Neural cell (in vitro differentiated cells): ENCODE data around the gene FYB1. TPM values are rescaled to one million over a fixed set of nuclear protein-coding genes. Genes with fewer than 3 reads are reported as not detected.

ENCODE experiments used
- H2AFZ ChIP-seq: fragments of 200-600, 300-800 bp; sonication (generic), shearing (Covaris generic); 2 replicates; pipeline ENCODE4 v1.6.0; 2014; ENCODE audit warnings: low read depth, mild to moderate bottlenecking, antibody characterized with exemption, low read length, moderate library complexity
- H3F3A ChIP-seq: fragments of 200-600 bp; shearing (Covaris generic); 2 replicates; pipeline ENCODE4 v1.6.1; 2016; ENCODE audit warnings: mild to moderate bottlenecking, moderate library complexity, mixed read lengths, antibody characterized with exemption, low read length; ENCODE audit not compliant: insufficient read depth, poor library complexity, severe bottlenecking
- H3K27ac ChIP-seq: fragments of 200-600, 300-800 bp; sonication (generic), shearing (Covaris generic); 2 replicates; pipeline ENCODE4 v1.5.1; 2014; ENCODE audit warnings: mild to moderate bottlenecking, low read length, moderate library complexity
- H3K27me3 ChIP-seq: fragments of 300-800, 200-600 bp; sonication (generic), shearing (Covaris generic); 2 replicates; pipeline ENCODE4 v1.6.0; 2014; ENCODE audit warnings: mild to moderate bottlenecking, low read depth, low read length, moderate library complexity; ENCODE audit not compliant: insufficient read depth
- H3K36me3 ChIP-seq: fragments of 300-800, 200-600 bp; sonication (generic), shearing (Covaris generic); 2 replicates; pipeline ENCODE4 v1.5.1; 2014; ENCODE audit warnings: mild to moderate bottlenecking, antibody characterized with exemption, low read length, moderate library complexity; ENCODE audit not compliant: insufficient read depth
- H3K4me2 ChIP-seq: fragments of 300-800, 200-600 bp; sonication (generic), shearing (Covaris generic); 2 replicates; pipeline ENCODE4 v1.6.0; 2014; ENCODE audit warnings: mild to moderate bottlenecking, low read length
- H3K4me3 ChIP-seq: fragments of 300-800, 200-600 bp; sonication (generic), shearing (Covaris generic); 2 replicates; pipeline ENCODE4 v1.5.1; 2014; ENCODE audit warnings: mild to moderate bottlenecking, low read length, moderate library complexity
- H3K79me2 ChIP-seq: fragments of 200-600 bp; shearing (Covaris generic); replicated peaks from 2 replicates; pipeline ENCODE4 v1.6.0; 2014; ENCODE audit warnings: mild to moderate bottlenecking, low read length, moderate library complexity; ENCODE audit not compliant: insufficient read depth
- H3K9ac ChIP-seq: fragments of 300-800, 200-600 bp; sonication (generic), shearing (Covaris generic); 2 replicates; pipeline ENCODE4 v1.6.1; 2016; ENCODE audit warnings: mild to moderate bottlenecking, low read length, mixed read lengths
- H3K9me2 ChIP-seq: fragments of 200-600 bp; shearing (Covaris generic); 2 replicates; pipeline ENCODE4 v1.6.1; 2016; ENCODE audit warnings: mild to moderate bottlenecking, low read length, mixed read lengths; ENCODE audit not compliant: insufficient read depth
- H3K9me3 ChIP-seq: fragments of 200-600, 300-800 bp; sonication (generic), shearing (Covaris generic); 2 replicates; pipeline ENCODE4 v1.6.1; 2016; ENCODE audit warnings: mild to moderate bottlenecking, mixed run types, low read length, moderate library complexity, mixed read lengths
- H4K20me1 ChIP-seq: fragments of 200-600 bp; shearing (Covaris generic); 2 replicates; pipeline ENCODE4 v1.6.1; 2016; ENCODE audit warnings: mild to moderate bottlenecking, mixed run types; ENCODE audit not compliant: insufficient read depth
- EP300 ChIP-seq: fragments of 450-650 bp; conservative IDR thresholded peaks from 2 replicates; pipeline ENCODE4 v1.6.1; 2014; ENCODE audit warnings: antibody characterized with exemption, mild to moderate bottlenecking, moderate library complexity; ENCODE audit not compliant: poor library complexity, severe bottlenecking
- EZH2 ChIP-seq: fragments of 200-600, 300-800 bp; shearing (Covaris generic), sonication (generic); IDR thresholded peaks from 2 replicates; pipeline ENCODE4 v1.6.1; 2014; ENCODE audit warnings: antibody characterized with exemption, low read length, borderline replicate concordance, mild to moderate bottlenecking; ENCODE audit not compliant: insufficient read depth, poor library complexity, severe bottlenecking
- MXI1 ChIP-seq: fragments of 450-650 bp; conservative IDR thresholded peaks from 2 replicates; pipeline ENCODE4 v1.6.1; 2014; ENCODE audit warnings: antibody characterized with exemption, mild to moderate bottlenecking; ENCODE audit not compliant: poor library complexity, severe bottlenecking
- POLR2AphosphoS5 ChIP-seq: IDR thresholded peaks from 2 replicates; pipeline ENCODE4 v1.6.1; 2012
- RAD21 ChIP-seq: fragments of 450-650 bp; conservative IDR thresholded peaks from 2 replicates; pipeline ENCODE4 v1.6.1; 2014; ENCODE audit warnings: antibody characterized with exemption, mild to moderate bottlenecking, moderate library complexity
- SMC3 ChIP-seq: fragments of 450-650 bp; conservative IDR thresholded peaks from 2 replicates; pipeline ENCODE4 v1.6.1; 2014; ENCODE audit warnings: antibody characterized with exemption, mild to moderate bottlenecking, moderate library complexity; ENCODE audit not compliant: poor library complexity
- TAF1 ChIP-seq: IDR thresholded peaks from 2 replicates; pipeline ENCODE4 v1.6.1; 2012; ENCODE audit warnings: low read depth
- polyA plus RNA-seq: library from polyadenylated mRNA; depleted of rRNA; stranded (reverse); fragments of >200 nt; gene quantifications from 2 replicates; pipeline ENCODE4 v1.2.3, GENCODE V29; 2014
- TF ChIP-seq, protein P1 (sequence below): IDR thresholded peaks from 2 replicates; pipeline ENCODE4 v1.6.1; 2012; ENCODE audit warnings: borderline replicate concordance
- TF ChIP-seq, protein P2 (sequence below): fragments of 450-650 bp; IDR thresholded peaks from 2 replicates; pipeline ENCODE4 v1.5.1; 2014; ENCODE audit warnings: antibody characterized with exemption, mild to moderate bottlenecking, moderate library complexity; ENCODE audit not compliant: poor library complexity, severe bottlenecking

Gene FYB1
- polyA plus RNA-seq, 1 donor from 2014 or later = not detected

DNA sequence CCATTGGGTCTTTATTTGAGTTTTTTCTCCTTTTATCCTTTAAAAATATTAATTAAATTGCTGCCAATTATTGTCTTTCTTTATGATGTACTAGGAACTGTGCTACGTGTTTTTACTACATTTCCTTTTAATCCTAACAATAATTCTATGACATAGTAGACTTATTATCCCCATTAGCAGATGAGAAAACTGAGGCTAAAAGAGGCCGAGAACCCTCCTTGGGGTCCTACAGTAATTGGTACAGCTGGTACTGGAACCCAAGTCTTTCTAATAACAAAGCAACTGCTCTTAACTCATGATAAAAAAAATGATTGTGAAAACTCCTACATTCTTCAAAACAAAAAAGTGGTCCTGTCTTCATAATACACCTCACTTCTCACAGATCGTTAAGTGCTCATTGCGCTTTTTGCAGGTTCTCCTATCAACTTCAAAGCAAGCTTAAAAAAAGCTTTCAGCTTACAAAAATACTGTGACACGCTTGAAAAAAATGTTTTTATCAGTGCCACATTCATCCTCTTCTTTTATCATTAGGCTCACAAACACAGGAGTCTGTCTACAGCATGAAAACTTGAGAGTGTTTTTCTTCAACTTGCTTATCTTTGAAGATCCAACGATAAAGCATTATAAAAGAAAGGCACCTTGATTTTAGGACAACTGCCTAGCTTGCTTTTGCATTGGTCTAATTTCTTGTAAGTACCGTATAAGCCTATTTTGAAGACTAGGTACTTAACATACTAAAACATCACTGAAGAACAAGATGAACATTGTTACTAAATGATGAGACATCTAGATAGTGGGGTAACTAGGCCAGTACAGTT is 32.4 kb downstream of the FYB1 start:
- TF ChIP-seq SMC3 (no peak), EZH2 (no peak), EP300 (no peak), TAF1 (no peak)
- TF ChIP-seq, protein P1, sequence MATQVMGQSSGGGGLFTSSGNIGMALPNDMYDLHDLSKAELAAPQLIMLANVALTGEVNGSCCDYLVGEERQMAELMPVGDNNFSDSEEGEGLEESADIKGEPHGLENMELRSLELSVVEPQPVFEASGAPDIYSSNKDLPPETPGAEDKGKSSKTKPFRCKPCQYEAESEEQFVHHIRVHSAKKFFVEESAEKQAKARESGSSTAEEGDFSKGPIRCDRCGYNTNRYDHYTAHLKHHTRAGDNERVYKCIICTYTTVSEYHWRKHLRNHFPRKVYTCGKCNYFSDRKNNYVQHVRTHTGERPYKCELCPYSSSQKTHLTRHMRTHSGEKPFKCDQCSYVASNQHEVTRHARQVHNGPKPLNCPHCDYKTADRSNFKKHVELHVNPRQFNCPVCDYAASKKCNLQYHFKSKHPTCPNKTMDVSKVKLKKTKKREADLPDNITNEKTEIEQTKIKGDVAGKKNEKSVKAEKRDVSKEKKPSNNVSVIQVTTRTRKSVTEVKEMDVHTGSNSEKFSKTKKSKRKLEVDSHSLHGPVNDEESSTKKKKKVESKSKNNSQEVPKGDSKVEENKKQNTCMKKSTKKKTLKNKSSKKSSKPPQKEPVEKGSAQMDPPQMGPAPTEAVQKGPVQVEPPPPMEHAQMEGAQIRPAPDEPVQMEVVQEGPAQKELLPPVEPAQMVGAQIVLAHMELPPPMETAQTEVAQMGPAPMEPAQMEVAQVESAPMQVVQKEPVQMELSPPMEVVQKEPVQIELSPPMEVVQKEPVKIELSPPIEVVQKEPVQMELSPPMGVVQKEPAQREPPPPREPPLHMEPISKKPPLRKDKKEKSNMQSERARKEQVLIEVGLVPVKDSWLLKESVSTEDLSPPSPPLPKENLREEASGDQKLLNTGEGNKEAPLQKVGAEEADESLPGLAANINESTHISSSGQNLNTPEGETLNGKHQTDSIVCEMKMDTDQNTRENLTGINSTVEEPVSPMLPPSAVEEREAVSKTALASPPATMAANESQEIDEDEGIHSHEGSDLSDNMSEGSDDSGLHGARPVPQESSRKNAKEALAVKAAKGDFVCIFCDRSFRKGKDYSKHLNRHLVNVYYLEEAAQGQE = no peak
- Histone ChIP-seq H3K9me3 (no peaks in the 10 kb centered on the region), H3K4me2 (no peak overlapping the region), H3K79me2 (no peaks in the 10 kb centered on the region), H3F3A (no peaks in the 10 kb centered on the region), H3K9me2 (no peaks in the 10 kb centered on the region), H3K27ac (no peak overlapping the region), H4K20me1 (no peaks in the 10 kb centered on the region), H3K27me3 (no peaks in the 10 kb centered on the region), H3K36me3 (no peaks in the 10 kb centered on the region), H2AFZ (no peak overlapping the region), H3K9ac (no peak overlapping the region), H3K4me3 (no peak overlapping the region)

DNA sequence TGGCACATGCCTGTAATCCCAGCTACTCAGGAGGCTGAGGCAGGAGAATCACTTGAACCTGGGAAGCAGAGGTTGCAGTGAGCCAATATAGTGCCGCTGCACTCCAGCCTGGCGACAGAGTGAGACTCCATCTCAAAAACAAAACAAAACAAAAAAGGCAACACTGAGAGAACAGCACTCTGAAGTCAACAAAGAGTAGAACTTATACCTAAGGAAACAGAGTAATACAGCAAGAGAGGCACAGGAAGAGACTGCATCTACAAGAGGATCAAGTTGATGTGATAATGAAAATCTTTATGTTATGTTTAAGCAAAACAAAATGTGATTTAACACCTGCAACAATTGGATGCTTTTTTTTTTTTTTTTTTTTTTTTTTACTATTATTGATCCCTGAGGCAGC is 33.1 kb downstream of the FYB1 start:
- Histone ChIP-seq H3K27ac (no peak overlapping the region), H3F3A (no peaks in the 10 kb centered on the region), H3K4me2 (no peak overlapping the region), H3K4me3 (no peak overlapping the region), H3K27me3 (no peaks in the 10 kb centered on the region), H3K9me3 (no peaks in the 10 kb centered on the region), H3K9ac (no peak overlapping the region), H4K20me1 (no peaks in the 10 kb centered on the region), H3K9me2 (no peaks in the 10 kb centered on the region), H2AFZ (no peak overlapping the region), H3K79me2 (no peaks in the 10 kb centered on the region), H3K36me3 (no peaks in the 10 kb centered on the region)
- TF ChIP-seq EP300 = no peak
- TF ChIP-seq SMC3 = no peak
- no peak for TF ChIP-seq TAF1
- TF ChIP-seq MXI1 = no peak
- TF ChIP-seq, protein P2, sequence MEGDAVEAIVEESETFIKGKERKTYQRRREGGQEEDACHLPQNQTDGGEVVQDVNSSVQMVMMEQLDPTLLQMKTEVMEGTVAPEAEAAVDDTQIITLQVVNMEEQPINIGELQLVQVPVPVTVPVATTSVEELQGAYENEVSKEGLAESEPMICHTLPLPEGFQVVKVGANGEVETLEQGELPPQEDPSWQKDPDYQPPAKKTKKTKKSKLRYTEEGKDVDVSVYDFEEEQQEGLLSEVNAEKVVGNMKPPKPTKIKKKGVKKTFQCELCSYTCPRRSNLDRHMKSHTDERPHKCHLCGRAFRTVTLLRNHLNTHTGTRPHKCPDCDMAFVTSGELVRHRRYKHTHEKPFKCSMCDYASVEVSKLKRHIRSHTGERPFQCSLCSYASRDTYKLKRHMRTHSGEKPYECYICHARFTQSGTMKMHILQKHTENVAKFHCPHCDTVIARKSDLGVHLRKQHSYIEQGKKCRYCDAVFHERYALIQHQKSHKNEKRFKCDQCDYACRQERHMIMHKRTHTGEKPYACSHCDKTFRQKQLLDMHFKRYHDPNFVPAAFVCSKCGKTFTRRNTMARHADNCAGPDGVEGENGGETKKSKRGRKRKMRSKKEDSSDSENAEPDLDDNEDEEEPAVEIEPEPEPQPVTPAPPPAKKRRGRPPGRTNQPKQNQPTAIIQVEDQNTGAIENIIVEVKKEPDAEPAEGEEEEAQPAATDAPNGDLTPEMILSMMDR = no peak
- TF ChIP-seq EZH2 = no peak
- TF ChIP-seq, protein P1 = no peak
- TF ChIP-seq POLR2AphosphoS5 = no peak
- no peak for TF ChIP-seq RAD21
